Posterior vena cava (tissue), 2 donors: Measurements from ENCODE around the gene NADK2. TPM values are rescaled to one million over a fixed set of nuclear protein-coding genes. Genes with fewer than 3 reads are reported as not detected.

Experiments
- DNase-seq: peaks from one replicate; pipeline ENCODE4 v3.0.0-alpha.2; 2020; ENCODE audit warnings: low spot score
- intact Hi-C, 2 donors: fragments of 100-400 bp; cut with DNase I; formaldehyde crosslinking; loops; one replicate each; pipeline versions ENCODE4 v1.14.1 to v1.14.2; 2022 to 2023
- microRNA-seq, 2 donors: library from miRNA; unstranded; fragments of <30 nt; microRNA quantifications; one replicate each; pipeline ENCODE4 v1.2.0, GENCODE V29; 2020 to 2021; ENCODE audit warnings: borderline microRNAs expressed in 2 of 2
- total RNA-seq, 2 donors: library from RNA; stranded (reverse); fragmentation: NEBNext Ultra II Directional; extraction: Animal tissue kit (Norgen Biotek cat#: 25700); gene quantifications; one replicate each; pipeline ENCODE4 v1.2.1, GENCODE V29; 2021
- donor health status: DM: yes; HTN: yes; CAD: no.
- donor health status: DM: yes; HTN: yes; CAD: no.

The NADK2 gene
- total RNA-seq, 2 donors from 2014 or later, result 30.9 to 31.8 TPM

DNA sequence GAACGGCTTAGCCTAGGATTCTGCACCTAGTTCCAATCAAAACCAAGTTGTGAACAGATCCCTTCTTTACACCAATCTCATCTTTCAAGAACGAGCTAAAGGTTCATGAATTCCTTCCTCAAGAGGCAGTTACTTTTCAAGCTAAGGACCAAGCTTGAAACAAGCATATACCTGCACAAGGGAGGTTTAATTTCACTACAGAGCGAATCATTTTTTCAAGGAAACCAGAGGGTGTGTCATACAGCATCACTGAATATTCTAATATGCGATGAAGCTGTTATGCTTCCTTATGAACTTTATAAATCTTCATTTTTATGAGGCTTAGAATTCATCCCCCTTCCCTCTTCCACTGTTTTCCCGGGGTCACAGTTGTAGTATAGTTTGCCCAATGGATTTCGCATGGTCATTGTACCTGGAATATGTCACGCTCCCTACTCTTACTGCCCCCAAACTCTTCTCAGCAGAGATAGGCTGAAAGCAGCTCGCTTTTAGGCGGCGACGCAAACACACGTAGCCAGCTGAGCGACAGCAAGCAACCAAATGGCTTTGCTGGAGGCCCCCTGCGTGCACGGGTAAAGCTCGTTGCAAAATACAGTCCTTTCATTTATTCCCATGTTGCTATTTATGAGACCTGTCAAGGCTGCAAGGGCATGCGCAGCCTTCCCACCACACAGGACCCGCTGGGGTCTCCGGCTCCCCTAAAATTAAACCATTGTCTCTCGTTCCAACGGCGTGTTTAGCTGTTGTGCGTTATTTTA, 90.9 kb downstream of the NADK2 start:
- peak; percentile 84 for DNase-seq

GRCh38 chr5:36147681-36148080, 94.0 kb downstream of the NADK2 start:
- intact Hi-C loops, result no loop called here
- DNase-seq, result no peak

More for the DNA sequence above, 90.9 kb downstream of the NADK2 start:
- intact Hi-C loops, result no loop called here

GRCh38 chr5:36146390-36146789, 95.3 kb downstream of the NADK2 start:
- intact Hi-C loops, result no loop called here
- no peak for DNase-seq

GRCh38 chr5:36145311-36145710, 96.4 kb downstream of the NADK2 start:
- intact Hi-C loops, result no loop called here

More at GRCh38 chr5:36145311-36145710, 96.4 kb downstream of the NADK2 start:
- DNase-seq, result no peak

Small RNAs within 50 kb of the gene (microRNA-seq; reads per million reads assigned to microRNA genes)
- gene MIR580, result 0.52 to 1.3 reads per million in 2 donors

Other genes starting within 250 kb of the NADK2 start
- not detected for gene UGT3A2, start 175.0 kb downstream of the NADK2 start, total RNA-seq
- gene LMBRD2, start 90.0 kb downstream of the NADK2 start, total RNA-seq, result 10 to 100 TPM; 12.3 to 14.9 TPM
- 10 to 100 TPM in 1 of 2 donors, 1 to 10 TPM in 1; 8.9 to 14.7 TPM for gene SKP2, start 89.8 kb downstream of the NADK2 start, total RNA-seq
- gene RANBP3L, start 60.0 kb upstream of the NADK2 start, total RNA-seq, result 1 to 10 TPM in 1 of 2 donors, under 1 TPM in 1; 0.76 to 2.2 TPM